Measurements from ENCODE around the gene ZNF76.
"Not testable (repeated sequence)": the region's sequence is repeated elsewhere in the genome, so short reads cannot be mapped to it uniquely, and the experiment has no call there.

The ZNF76 gene

DNA sequence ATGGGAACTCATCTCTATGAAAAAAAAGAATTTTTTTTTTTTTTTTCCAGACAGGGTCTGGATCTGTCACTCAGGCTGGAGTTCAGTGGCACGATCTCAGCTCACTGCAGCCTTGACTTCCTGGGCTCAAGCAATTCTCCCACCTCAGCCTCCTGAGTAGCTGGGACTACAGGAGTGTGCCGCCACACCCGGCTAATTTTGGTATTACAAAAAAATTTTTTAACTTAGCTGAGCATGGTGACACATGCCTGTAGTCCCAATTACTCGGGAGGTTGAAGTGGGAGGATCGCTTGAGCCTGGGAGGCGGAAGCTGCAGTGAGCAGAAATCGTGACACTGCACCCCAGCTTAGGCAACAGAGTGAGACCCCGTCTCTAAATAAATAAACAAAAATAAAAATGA lies 45.6 kb downstream of the ZNF76 start:
- DNase-seq, result no peak

DNA sequence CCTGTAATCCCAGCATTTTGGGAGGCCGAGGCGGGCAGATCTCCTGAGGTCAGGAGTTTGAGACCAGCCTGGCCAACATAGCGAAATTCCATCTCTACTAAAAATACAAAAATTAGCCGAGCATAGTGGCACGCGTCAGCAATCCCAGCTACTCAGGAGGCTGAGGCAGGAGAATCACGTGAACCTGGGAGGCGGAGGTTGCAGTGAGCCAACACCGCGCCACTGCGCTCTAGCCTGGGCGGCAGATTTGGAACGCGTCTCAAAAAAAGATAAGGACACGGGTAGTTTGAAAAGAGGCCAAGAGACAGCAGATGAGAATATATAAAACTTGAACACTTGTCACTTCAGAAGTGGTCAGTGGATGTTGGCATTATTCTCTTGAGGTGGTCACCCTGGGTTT lies 47.6 kb downstream of the ZNF76 start:
- DNase-seq, result not testable (repeated sequence)

DNA sequence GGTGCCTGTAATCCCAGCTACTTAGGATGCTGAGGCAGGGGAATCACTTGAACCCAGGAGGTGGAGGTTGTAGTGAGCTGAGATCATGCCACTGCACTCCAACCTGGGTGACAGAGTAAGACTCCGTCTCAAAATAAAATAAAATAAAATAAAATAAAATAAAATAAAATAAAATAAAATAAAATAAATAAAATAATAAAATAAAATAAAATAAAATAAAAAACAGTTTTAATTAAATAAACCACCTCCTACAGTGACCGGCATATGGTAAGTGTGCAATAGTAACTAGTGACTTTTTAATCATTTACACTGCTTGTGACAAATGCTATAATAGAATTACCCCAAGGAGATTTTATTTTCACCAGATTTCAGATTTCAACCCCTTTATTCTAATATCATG lies 49.0 kb downstream of the ZNF76 start:
- not testable (repeated sequence) for DNase-seq

DNA sequence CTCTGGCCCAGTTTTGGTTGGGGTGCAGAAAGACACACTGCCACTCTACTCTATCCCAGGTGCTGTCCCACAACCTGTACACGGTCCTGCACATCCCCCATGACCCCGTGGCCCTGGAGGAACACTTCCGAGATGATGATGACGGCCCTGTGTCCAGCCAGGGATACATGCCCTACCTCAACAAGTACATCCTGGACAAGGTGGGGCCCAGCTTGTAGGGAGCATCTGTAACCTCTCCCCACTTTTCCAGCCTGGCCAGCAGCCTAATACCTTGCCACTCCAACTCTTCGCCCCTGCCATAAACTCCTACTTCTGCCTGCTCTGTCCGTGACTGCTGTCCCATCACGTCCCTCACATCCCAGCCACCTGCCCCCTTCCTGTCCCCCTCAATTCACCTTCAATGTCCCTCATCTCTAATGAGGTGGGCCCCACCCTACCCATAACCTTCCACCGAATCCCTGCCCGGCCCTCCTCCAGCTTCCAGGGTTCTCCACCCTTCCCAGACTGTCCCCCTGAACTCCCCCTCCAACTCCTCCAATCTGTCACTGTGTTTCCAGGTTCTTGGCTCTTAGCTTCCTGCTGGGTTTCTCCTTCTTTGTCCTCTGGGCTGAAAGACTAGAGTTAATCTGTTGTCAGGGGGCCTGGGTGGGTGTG lies 50.2 kb downstream of the ZNF76 start:
- no peak for DNase-seq

DNA sequence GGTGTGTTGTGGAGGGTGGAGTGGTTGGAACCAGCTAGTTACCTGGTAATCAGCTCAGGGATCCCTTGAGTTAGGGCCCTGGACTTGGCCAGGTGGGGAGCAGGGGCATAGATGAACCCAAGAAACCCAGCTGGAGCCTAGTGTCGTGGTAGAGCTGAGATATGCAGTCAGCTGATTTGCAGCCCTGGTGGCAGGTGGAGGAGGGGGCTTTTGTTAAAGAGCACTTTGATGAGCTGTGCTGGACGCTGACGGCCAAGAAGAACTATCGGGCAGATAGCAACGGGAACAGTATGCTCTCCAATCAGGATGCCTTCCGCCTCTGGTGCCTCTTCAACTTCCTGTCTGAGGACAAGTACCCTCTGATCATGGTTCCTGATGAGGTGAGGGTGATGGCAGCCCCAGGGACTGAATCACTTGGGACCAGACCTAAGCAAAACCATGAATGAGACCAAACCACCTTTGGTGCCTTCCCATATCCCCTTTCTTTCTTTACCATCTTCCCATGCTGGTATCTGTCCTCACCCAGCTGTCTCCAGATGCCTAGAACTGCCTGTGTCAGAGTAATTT lies 50.8 kb downstream of the ZNF76 start:
- DNase-seq, result no peak

GRCh38 chr6:35311390-35312075 lies 52.0 kb downstream of the ZNF76 start:
- no peak for DNase-seq

DNA sequence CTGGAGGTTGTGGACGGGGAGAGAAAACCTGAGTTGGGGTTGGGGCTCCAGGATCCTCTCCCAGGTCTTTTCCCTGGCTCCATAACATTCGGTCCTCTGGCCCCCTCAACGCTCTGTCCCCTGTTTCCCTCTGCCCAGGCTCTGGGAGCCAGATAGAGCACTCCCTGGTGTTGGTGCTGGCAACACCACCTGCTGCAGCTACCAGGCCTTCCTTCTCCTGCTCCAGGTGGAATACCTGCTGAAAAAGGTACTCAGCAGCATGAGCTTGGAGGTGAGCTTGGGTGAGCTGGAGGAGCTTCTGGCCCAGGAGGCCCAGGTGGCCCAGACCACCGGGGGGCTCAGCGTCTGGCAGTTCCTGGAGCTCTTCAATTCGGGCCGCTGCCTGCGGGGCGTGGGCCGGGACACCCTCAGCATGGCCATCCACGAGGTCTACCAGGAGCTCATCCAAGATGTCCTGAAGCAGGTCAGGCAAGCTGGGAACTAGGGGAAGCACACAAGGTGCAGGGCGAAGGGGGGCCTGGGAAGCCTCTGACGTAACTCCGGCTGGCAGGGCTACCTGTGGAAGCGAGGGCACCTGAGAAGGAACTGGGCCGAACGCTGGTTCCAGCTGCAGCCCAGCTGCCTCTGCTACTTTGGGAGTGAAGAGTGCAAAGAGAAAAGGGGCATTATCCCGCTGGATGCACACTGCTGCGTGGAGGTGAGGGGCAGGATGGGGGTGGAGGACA lies 52.7 kb downstream of the ZNF76 start:
- no peak for DNase-seq

DNA sequence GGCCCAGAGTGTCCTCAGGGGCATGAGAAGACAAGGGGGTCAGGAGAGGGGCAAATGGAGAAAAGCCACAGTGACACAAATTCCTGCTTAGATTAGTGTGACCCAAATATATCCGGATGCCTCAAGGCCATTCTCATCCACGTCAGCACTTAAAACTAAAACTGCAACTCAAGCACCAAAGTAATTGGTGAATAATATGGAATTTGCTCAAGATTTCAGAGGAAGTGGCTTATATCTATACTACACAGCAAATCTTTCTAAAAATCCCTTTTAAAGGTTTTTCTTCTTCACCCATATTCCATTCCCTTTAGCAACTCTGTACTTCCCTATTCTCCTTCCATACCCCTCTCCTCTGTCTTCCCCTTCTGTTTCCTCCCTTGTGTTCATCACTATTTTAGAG lies 53.3 kb downstream of the ZNF76 start:
- no peak for DNase-seq

GRCh38 chr6:35317483-35318195 lies 58.1 kb downstream of the ZNF76 start:
- peak; percentile 73 for DNase-seq

GRCh38 chr6:35318196-35319171 lies 58.9 kb downstream of the ZNF76 start:
- DNase-seq, result peak; percentile 89

GRCh38 chr6:35319346-35320030 lies 60.0 kb downstream of the ZNF76 start:
- no peak for DNase-seq

- no peak for DNase-seq
These were observed 60.5 kb downstream of the ZNF76 start for GRCh38 chr6:35320031-35320410.

GRCh38 chr6:35321091-35321490 lies 61.6 kb downstream of the ZNF76 start:
- no peak for DNase-seq

DNA sequence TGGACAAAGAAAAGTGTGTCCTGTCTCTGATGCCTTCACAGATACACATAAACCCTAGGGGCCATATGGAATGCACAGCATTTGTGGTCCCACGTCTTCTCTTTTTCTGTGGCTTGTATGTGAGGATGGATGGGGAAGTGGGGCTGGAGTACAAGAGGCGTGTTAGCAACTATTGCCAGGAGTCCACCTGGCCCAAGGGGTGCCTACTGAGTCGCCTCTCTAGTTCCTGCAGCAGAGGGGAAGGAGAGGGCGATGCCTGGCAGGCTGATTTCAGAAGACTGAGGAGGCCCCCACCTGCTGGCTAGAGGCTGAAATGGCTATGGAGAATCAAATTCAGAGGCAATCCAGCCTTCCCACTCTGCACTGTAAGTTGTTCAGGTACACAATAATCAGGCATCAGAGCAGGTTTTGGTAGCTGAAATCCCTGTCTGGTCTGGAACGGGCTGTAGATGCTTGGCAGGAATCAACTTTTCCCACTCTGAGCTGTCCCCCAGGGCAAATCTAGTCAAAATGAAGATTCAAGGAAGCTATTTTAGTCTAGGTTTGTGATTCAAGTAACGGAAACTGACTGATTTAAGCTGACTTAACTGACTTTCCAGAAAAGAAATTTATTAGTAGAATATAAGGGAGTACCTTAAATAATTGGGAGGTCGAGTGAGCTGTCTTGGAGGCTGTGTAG lies 68.0 kb downstream of the ZNF76 start:
- DNase-seq, result peak; percentile 65

DNA sequence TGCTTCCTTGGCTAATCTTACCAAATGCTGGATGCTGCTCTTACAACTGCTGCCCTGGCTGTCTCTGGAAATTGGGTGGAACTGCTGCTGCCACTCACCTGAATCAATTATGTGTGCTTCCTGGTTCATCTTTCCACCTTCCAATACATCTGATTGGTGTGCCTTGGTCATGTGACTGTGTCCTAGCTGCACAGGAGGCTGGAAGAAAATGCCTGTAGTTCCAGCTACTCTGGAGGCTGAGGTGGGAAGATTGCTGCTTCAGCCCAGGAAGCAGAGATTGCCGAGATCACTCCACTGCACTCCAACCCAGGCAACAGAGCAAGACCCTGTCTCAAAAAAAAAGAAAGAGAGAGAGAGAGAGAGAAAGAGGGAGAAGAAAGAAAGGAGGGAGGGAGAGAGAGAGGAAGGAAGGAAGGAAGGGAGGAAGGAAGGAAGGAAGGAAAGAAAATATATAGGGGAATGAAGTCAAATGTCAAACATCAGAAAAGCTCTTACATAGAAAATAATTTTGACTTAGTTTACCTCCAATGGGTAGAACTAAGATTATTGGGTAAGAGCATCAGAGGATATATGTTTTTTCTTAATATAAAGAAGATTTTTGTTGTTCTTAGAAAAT lies 68.7 kb downstream of the ZNF76 start:
- no peak for DNase-seq

DNA sequence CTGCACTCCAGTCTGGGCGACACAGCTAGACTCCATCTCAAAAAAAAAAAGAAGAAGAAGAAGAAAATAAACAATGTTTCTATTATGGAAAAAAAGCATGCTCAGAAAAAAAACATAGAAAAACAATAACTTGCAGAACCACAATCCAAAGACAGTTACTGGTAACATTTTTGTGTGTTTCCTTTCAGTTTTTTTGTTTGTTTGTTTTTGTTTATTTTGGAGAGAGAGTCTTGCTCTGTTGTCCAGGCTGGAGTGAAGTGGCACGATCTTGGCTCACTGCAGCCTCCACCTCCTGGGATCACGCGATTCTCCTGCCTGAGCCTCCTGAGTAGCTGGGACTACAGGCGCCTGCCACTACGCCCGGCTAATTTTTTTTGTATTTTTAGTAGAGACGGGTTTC lies 69.4 kb downstream of the ZNF76 start:
- not testable (repeated sequence) for DNase-seq

GRCh38 chr6:35330541-35331119 lies 71.1 kb downstream of the ZNF76 start:
- DNase-seq, result no peak

GRCh38 chr6:35332074-35332887 lies 72.7 kb downstream of the ZNF76 start:
- DNase-seq, result peak; percentile 41

DNA sequence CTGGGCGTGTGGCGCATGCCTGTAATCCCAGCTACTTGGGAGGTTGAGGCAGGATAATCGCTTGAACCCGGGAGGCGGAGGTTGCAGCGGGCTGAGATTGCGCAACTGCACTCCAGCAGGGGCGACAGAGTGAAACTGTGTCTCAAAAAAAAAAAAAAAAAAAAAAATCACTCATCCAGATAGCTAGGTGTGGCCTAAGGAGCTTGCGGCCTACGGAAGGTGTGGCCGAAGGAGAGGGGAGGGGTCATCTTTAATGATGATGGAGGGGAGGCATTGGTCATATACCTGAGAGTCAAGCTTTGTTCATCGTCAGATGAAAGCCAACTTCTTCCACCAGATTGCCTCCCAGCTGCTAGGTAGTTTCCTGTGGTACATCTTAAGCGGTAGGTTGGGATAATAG lies 82.0 kb downstream of the ZNF76 start:
- DNase-seq, result no peak
